Raji (cell line): ENCODE measurements around the gene PAFAH1B2.

Source experiments
- POLR2A ChIP-seq: IDR thresholded peaks from 2 replicates; pipeline ENCODE4 v1.6.1; 2011; ENCODE audit warnings: low read depth, low read length, control low read depth; ENCODE audit not compliant: insufficient read depth

The PAFAH1B2 gene

GRCh38 chr11:117222991-117223740 is 79.1 kb downstream of the PAFAH1B2 start:
- TF ChIP-seq POLR2A: no peak

- no peak for TF ChIP-seq POLR2A
Observed at GRCh38 chr11:117223741-117224689, 79.9 kb downstream of the PAFAH1B2 start.

DNA sequence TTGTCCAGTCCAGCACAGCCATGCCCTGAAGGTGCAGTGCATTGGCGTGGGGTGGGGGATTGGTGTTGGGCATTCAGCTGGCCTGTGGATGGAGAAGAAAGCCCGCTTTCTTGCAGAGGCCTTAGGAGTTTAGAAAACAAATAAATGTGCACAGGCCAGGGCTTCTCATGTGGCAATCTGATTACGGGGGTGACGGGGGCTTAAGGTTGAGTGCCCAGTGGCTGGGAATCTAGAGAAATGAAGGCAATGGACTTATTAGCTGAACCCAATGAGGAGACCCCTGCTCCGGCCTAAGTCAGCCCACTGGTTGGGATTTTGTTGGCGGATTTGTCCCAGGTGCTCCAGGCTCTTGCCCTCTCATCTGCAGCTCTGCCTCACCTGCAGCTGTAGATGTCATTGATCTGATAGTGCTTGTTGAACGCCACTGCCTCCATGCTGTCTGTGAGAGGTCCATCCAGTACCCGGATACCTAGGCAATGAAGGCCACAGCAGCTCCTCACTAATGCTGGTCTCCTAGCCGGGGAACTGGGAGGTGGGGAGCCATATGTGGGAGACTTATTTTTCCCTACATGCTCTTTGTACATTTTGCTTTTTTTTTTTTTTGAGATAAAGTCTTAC is 81.6 kb downstream of the PAFAH1B2 start:
- TF ChIP-seq POLR2A: no peak
